CD8-positive, alpha-beta memory T cell (primary cell): ENCODE data around the gene ZNF440. TPM values are rescaled to one million over a fixed set of nuclear protein-coding genes. Genes with fewer than 3 reads are reported as not detected.
"Not testable (repeated sequence)": the region's sequence is repeated elsewhere in the genome, so short reads cannot be mapped to it uniquely, and the experiment has no call there.

Experiments
- CTCF ChIA-PET: fragments of 350-600 bp; sonication (Branson Sonifier 250); formaldehyde crosslinking; loops from one replicate; lab custom pipeline; 2021; ENCODE audit warnings: antibody characterized with exemption; lab: Charles Lee
- POLR2A ChIA-PET: fragments of 350-600 bp; sonication (Branson Sonifier 250); formaldehyde crosslinking; loops from one replicate; lab custom pipeline; 2021; ENCODE audit warnings: antibody characterized with exemption; lab: Charles Lee
- DNase-seq, 5 donors: peaks; one replicate each; pipeline versions ENCODE4 v3.0.0 to v3.0.0-alpha.2; 2020 to 2022; ENCODE audit warnings: mixed read lengths in 1 of 5
- H3K27ac ChIP-seq: one replicate; pipeline ENCODE4 v1.7.0; 2013; ENCODE audit warnings: low read depth, mild to moderate bottlenecking, low read length, moderate library complexity
- H3K27me3 ChIP-seq: 2 replicates; pipeline ENCODE4 v1.7.0; 2013; ENCODE audit warnings: low read length, mild to moderate bottlenecking; ENCODE audit not compliant: insufficient read depth, poor library complexity, severe bottlenecking
- H3K36me3 ChIP-seq: 2 replicates; pipeline ENCODE4 v1.7.0; 2013; ENCODE audit warnings: mild to moderate bottlenecking, low read length, moderate library complexity; ENCODE audit not compliant: insufficient read depth
- H3K4me1 ChIP-seq: 2 replicates; pipeline ENCODE4 v1.7.0; 2013; ENCODE audit warnings: mild to moderate bottlenecking, low read length, moderate library complexity; ENCODE audit not compliant: insufficient read depth
- H3K4me3 ChIP-seq: 2 replicates; pipeline ENCODE4 v1.7.0; 2013; ENCODE audit warnings: mild to moderate bottlenecking, low read length
- H3K9me3 ChIP-seq: 2 replicates; pipeline ENCODE4 v1.7.0; 2013; ENCODE audit warnings: mild to moderate bottlenecking, low read length
- H3K27ac Mint-ChIP-seq, 8 donors: one replicate each; pipeline ENCODE4 v1.8.0; 2020 to 2021; ENCODE audit warnings: mixed read lengths in 8 of 8, mild to moderate bottlenecking in 6 of 8, inconsistent platforms in 3 of 8, moderate library complexity in 3 of 8
- H3K27me3 Mint-ChIP-seq, 2 donors: one replicate each; pipeline ENCODE4 v1.8.0; 2020 to 2021; ENCODE audit warnings: mixed read lengths in 2 of 2, mild to moderate bottlenecking in 1 of 2, moderate library complexity in 1 of 2
- H3K36me3 Mint-ChIP-seq, 3 donors: one replicate each; pipeline ENCODE4 v1.8.0; 2020 to 2021; ENCODE audit warnings: mixed read lengths in 3 of 3, inconsistent platforms in 1 of 3, mild to moderate bottlenecking in 1 of 3
- H3K4me1 Mint-ChIP-seq, 3 donors: one replicate each; pipeline ENCODE4 v1.8.0; 2020 to 2021; ENCODE audit warnings: mixed read lengths in 3 of 3, inconsistent platforms in 1 of 3, mild to moderate bottlenecking in 1 of 3
- H3K4me3 Mint-ChIP-seq, 7 donors: one replicate each; pipeline ENCODE4 v1.8.0; 2020 to 2021; ENCODE audit warnings: mixed read lengths in 7 of 7, mild to moderate bottlenecking in 6 of 7, moderate library complexity in 4 of 7, inconsistent platforms in 2 of 7
- H3K9me3 Mint-ChIP-seq, 5 donors: one replicate each; pipeline ENCODE4 v1.8.0; 2020 to 2022; ENCODE audit warnings: mixed read lengths in 5 of 5, mild to moderate bottlenecking in 3 of 5, moderate library complexity in 2 of 5, inconsistent platforms in 1 of 5
- polyA plus RNA-seq: library from polyadenylated mRNA; unstranded; fragments of 300-500 nt; fragmentation: Illumina TruSeq; gene quantifications from one replicate; pipeline ENCODE4 v1.2.3, GENCODE V29; 2021
- total RNA-seq, 2 experiments: library from RNA; stranded (reverse); gene quantifications; one replicate each; pipeline ENCODE4 v1.2.3, GENCODE V29; 2021

Gene ZNF440
- total and polyA plus RNA-seq, 3 experiments from 2014 or later = 3.2 to 8.4 (median 6.3) TPM

DNA sequence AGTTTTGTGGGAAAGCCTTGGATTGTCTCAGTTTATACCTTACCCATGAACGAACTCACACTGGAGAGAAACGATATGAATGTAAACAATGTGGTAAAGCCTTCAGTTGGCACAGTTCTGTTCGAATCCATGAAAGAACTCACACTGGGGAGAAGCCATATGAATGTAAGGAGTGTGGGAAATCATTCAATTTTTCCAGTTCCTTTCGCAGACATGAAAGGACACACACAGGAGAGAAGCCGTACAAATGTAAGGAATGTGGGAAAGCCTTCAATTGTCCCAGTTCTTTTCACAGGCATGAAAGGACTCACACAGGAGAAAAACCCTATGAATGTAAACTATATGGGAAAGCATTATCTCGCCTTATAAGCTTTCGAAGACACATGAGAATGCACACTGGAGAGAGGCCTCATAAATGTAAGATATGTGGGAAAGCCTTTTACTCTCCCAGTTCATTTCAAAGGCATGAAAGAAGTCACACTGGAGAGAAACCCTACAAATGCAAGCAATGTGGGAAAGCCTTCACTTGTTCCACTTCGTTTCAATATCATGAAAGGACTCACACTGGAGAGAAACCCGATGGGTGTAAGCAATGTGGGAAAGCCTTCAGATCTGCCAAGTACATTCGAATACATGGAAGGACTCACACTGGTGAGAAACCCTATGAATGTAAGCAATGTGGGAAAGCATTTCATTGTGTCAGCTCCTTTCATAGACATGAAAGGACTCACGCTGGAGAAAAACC, 7.5 kb upstream of the ZNF440 start:
- no peaks in the 10 kb centered on the region for H3K27me3 ChIP-seq
- no peaks in the 10 kb centered on the region for H3K36me3 ChIP-seq
- ChIA-PET POLR2A (no interaction called here), CTCF (no interaction called here)
- no peak overlapping the region for H3K4me3 Mint-ChIP-seq
- no peak overlapping the region for H3K4me3 ChIP-seq
- H3K27ac ChIP-seq = no peak overlapping the region
- DNase-seq = no peak
- no peaks in the 10 kb centered on the region for H3K27me3 Mint-ChIP-seq
- H3K27ac Mint-ChIP-seq = no peak overlapping the region
- H3K9me3 Mint-ChIP-seq = peaks cover 12 to 62% (median 57%) of the 10 kb centered on the region in 5 donors
- no peaks in the 10 kb centered on the region for H3K4me1 Mint-ChIP-seq
- peaks cover 2 to 43% (median 22%) of the 10 kb centered on the region in 3 donors for H3K36me3 Mint-ChIP-seq
- H3K4me1 ChIP-seq = no peaks in the 10 kb centered on the region
- peaks cover 26% of the 10 kb centered on the region for H3K9me3 ChIP-seq

DNA sequence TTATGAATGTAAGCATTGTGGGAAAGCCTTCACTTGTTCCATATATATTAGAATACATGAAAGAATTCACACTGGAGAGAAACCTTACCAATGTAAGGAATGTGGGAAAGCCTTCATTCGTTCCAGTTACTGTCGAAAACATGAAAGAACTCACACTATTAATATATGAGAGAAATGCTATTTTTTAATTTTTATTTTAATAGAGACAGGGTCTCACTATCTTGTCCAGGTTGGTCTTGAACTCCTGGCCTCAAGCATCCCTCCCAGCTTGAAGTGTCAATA, 7.0 kb upstream of the ZNF440 start:
- H3K27ac Mint-ChIP-seq = no peak overlapping the region
- no peak for DNase-seq
- no peaks in the 10 kb centered on the region for H3K36me3 ChIP-seq
- no peaks in the 10 kb centered on the region for H3K27me3 ChIP-seq
- no peak overlapping the region for H3K27ac ChIP-seq
- POLR2A ChIA-PET = interaction anchor here (0.6 kb wide), 1 partner anchor 472 kb away, joined by 3 read pairs; no protein-coding TSS in a partner anchor
- H3K27me3 Mint-ChIP-seq = no peaks in the 10 kb centered on the region
- peaks cover 26% of the 10 kb centered on the region for H3K9me3 ChIP-seq
- no peak overlapping the region for H3K4me3 ChIP-seq
- peaks cover 12 to 62% (median 57%) of the 10 kb centered on the region in 5 donors for H3K9me3 Mint-ChIP-seq
- CTCF ChIA-PET = no interaction called here
- H3K4me1 ChIP-seq = no peaks in the 10 kb centered on the region
- H3K36me3 Mint-ChIP-seq = peaks cover 2 to 43% (median 22%) of the 10 kb centered on the region in 3 donors
- peaks cover 0 to 1% (median 0%) of the 10 kb centered on the region in 3 donors for H3K4me1 Mint-ChIP-seq
- H3K4me3 Mint-ChIP-seq = no peak overlapping the region

GRCh38 chr19:11813703-11814028, 407 bp upstream of the ZNF440 start:
- peaks cover 0 to 28% (median 11%) of the 10 kb centered on the region in 5 donors for H3K9me3 Mint-ChIP-seq
- DNase-seq = no peak
- peak overlapping the region; percentile 76 for H3K27ac ChIP-seq
- no peaks in the 10 kb centered on the region for H3K36me3 ChIP-seq
- peak overlapping the region; percentile 81 for H3K4me3 ChIP-seq
- POLR2A ChIA-PET = interaction anchor here (1.0 kb wide), 1 partner anchor 15 kb away, joined by 3 read pairs; no protein-coding TSS in a partner anchor
- CTCF ChIA-PET = interaction anchor here (0.8 to 3.8 kb wide), 4 partner anchors 16 to 174 kb away, joined by 3 to 30 read pairs (median 4); partner anchors contain the start of gene ZNF491
- peaks cover 21 to 43% (median 24%) of the 10 kb centered on the region in 3 donors for H3K4me1 Mint-ChIP-seq
- no peaks in the 10 kb centered on the region for H3K27me3 ChIP-seq
- H3K36me3 Mint-ChIP-seq = peaks cover 7 to 25% (median 14%) of the 10 kb centered on the region in 3 donors
- H3K9me3 ChIP-seq = no peaks in the 10 kb centered on the region
- H3K27ac Mint-ChIP-seq = peak overlapping the region; percentile 23 to 90 (median 82)
- peak overlapping the region; percentile 89 to 96 (median 94) for H3K4me3 Mint-ChIP-seq
- H3K4me1 ChIP-seq = peaks cover 4% of the 10 kb centered on the region
- no peaks in the 10 kb centered on the region for H3K27me3 Mint-ChIP-seq

DNA sequence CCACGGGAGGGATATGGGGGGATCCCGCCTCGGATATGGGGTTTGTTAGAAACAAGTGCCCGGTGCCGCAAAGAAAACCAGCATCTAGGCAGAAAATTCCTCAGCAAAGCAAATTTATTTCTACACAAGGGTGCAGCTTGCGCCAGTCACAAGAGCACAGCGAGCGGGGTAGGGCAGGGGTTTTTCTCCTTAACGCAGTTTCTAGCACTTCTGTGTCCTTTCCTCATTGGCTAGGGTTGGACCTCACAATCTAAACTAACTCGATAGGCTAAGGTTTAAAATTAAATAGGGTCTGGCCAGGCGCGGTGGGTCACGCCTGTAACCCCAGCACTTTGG, 595 bp downstream of the ZNF440 start:
- no peak for DNase-seq
- peaks cover 8 to 24% (median 13%) of the 10 kb centered on the region in 3 donors for H3K36me3 Mint-ChIP-seq
- peak overlapping the region; percentile 85 to 96 (median 94) for H3K4me3 Mint-ChIP-seq
- peaks cover 0 to 26% (median 6%) of the 10 kb centered on the region in 5 donors for H3K9me3 Mint-ChIP-seq
- H3K27ac Mint-ChIP-seq = peak overlapping the region in 6 of 8 donors; percentile 21 to 96 (median 39)
- no peaks in the 10 kb centered on the region for H3K27me3 Mint-ChIP-seq
- no peaks in the 10 kb centered on the region for H3K27me3 ChIP-seq
- H3K9me3 ChIP-seq = no peaks in the 10 kb centered on the region
- ChIA-PET CTCF (interaction anchor here (0.9 to 3.8 kb wide), 3 partner anchors 17 to 109 kb away, joined by 4 to 30 read pairs (median 4); partner anchors contain the start of gene ZNF491), POLR2A (interaction anchor here (0.6 kb wide), 1 partner anchor 33 kb away, joined by 3 read pairs; no protein-coding TSS in a partner anchor)
- H3K4me1 Mint-ChIP-seq = peaks cover 21 to 43% (median 24%) of the 10 kb centered on the region in 3 donors
- no peaks in the 10 kb centered on the region for H3K36me3 ChIP-seq
- H3K4me3 ChIP-seq = peak overlapping the region; percentile 81
- H3K4me1 ChIP-seq = peaks cover 4% of the 10 kb centered on the region
- peak overlapping the region; percentile 76 for H3K27ac ChIP-seq

GRCh38 chr19:11821474-11822109, 7.5 kb downstream of the ZNF440 start:
- no peaks in the 10 kb centered on the region for H3K9me3 ChIP-seq
- H3K4me1 ChIP-seq = no peaks in the 10 kb centered on the region
- ChIA-PET POLR2A (no interaction called here), CTCF (no interaction called here)
- Mint-ChIP-seq H3K4me3 (no peak overlapping the region), H3K27ac (no peak overlapping the region), H3K36me3 (peaks cover 17 to 58% (median 43%) of the 10 kb centered on the region in 3 donors), H3K4me1 (peaks cover 7 to 28% (median 8%) of the 10 kb centered on the region in 3 donors), H3K27me3 (no peaks in the 10 kb centered on the region), H3K9me3 (peaks cover 0 to 78% (median 36%) of the 10 kb centered on the region in 5 donors)
- no peaks in the 10 kb centered on the region for H3K27me3 ChIP-seq
- DNase-seq = no peak
- H3K4me3 ChIP-seq = peak overlapping the region; percentile 12
- H3K36me3 ChIP-seq = no peaks in the 10 kb centered on the region
- no peak overlapping the region for H3K27ac ChIP-seq

DNA sequence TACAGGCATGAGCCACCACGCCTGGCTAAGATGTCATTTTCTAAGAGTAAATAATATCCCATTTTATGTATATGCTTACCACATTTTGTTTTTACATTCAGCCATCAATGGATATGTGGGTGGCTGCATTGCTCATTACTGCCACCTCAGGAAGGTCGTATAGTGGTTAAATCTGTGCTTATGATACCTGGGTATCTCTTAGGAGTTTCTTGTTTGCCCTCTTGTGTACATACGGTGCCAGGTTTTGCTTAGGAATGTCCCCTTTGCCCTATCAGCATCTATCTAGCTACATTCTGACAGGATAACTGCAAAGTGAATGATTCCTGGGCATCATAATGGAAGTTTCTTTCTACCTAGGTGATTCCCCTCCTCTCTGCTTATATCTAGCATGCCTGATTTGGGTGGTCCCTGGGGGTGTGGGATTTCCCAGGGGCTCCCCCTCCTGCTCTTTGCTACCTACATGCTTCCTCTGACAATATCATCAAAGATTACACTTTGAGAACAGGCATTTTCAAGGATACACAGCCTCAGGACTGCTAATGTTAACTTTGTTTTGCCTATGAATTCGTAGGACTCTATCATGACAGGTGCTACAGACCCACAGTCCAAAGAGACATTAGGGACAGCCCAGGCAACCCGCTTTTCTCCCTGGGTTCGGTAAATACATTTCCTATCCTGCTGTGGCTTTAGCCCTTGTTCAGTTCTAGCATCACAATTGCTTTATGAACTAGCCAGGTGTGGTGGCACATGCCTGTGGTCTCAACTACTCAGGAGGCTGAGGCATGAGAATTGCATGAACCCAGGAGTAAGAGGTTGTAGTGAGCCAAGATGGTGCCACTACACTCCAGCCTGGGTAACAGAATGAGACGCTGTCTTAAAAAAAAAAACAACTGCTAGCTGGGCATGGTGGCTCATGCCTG, 15.1 kb downstream of the ZNF440 start:
- H3K27ac Mint-ChIP-seq = peak overlapping the region in 1 of 8 donors; percentile 50
- H3K27ac ChIP-seq, H3K27me3 Mint-ChIP-seq, CTCF ChIA-PET, H3K4me1 Mint-ChIP-seq, DNase-seq, H3K4me3 Mint-ChIP-seq, H3K27me3 ChIP-seq, POLR2A ChIA-PET, H3K4me3 ChIP-seq, H3K4me1 ChIP-seq: not testable (repeated sequence)
- peaks cover 49 to 89% (median 80%) of the 10 kb centered on the region in 3 donors for H3K36me3 Mint-ChIP-seq
- H3K9me3 Mint-ChIP-seq = peaks cover 45 to 95% (median 91%) of the 10 kb centered on the region in 5 donors
- peaks cover 37% of the 10 kb centered on the region for H3K9me3 ChIP-seq
- H3K36me3 ChIP-seq = peaks cover 26% of the 10 kb centered on the region

DNA sequence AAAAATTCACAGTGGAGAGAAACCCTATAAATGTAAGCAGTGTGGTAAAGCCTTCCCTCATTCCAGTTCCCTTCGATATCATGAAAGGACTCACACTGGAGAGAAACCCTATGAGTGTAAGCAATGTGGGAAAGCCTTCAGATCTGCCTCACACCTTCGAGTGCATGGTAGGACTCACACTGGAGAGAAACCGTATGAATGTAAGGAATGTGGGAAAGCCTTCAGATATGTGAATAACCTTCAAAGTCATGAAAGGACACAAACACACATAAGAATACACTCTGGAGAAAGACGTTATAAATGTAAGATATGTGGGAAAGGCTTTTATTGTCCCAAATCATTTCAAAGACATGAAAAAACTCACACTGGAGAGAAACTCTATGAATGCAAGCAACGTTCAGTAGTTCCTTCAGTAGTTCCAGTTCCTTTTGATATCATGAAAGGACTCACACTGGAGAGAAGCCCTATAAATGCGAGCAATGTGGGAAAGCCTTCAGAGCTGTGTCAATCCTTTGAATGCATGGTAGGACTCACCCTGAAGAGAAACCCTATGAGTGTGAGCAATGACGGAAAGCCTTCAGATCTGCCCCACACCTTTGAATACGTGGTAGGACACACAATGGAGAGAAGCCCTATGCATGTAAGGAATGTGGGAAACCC, 18.3 kb downstream of the ZNF440 start:
- Mint-ChIP-seq H3K27me3 (no peaks in the 10 kb centered on the region), H3K4me1 (no peaks in the 10 kb centered on the region), H3K4me3 (no peak overlapping the region), H3K27ac (peak overlapping the region in 1 of 8 donors; percentile 60), H3K9me3 (peaks cover 46 to 96% (median 91%) of the 10 kb centered on the region in 5 donors), H3K36me3 (peaks cover 41 to 71% (median 67%) of the 10 kb centered on the region in 3 donors)
- ChIA-PET CTCF (no interaction called here), POLR2A (no interaction called here)
- peaks cover 37% of the 10 kb centered on the region for H3K9me3 ChIP-seq
- no peaks in the 10 kb centered on the region for H3K27me3 ChIP-seq
- no peak overlapping the region for H3K27ac ChIP-seq
- no peak overlapping the region for H3K4me3 ChIP-seq
- H3K4me1 ChIP-seq = no peaks in the 10 kb centered on the region
- H3K36me3 ChIP-seq = peaks cover 26% of the 10 kb centered on the region
- DNase-seq = no peak
